ENCODE results near the gene GNAO1.

Gene GNAO1

DNA sequence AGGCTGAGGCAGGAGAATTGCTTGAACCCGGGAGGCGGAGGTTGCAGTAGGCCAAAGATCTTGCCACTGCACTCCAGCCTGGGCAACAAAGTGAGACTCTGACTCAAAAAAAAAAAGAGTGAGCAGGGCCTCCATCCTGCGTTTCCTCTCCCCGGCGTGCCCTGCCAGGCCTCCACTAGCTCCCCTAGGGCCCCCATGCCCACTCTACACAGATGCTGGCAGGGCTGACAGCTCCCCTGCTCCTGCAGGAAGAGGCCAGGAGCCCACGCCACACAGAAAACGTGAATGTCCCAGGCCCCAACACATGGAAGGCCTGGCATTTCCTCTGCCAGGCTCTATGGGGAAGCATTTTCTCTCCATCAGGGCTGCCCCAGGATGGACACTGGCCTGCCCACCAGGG, 124.7 kb downstream of the GNAO1 start:
- Histone ChIP-seq H3K27me3 (ENCODE audit: control insufficient read depth in 1 of 2, insufficient read depth in 2 of 2, low read length in 2 of 2) (no peaks in the 10 kb centered on the region), H3K4me3 (ENCODE audit: low read depth in 1 of 2, low read length in 2 of 2) (no peak overlapping the region), H3K36me3 (ENCODE audit: control insufficient read depth in 1 of 2, insufficient read depth in 2 of 2, low read length in 2 of 2) (no peaks in the 10 kb centered on the region), H3K9me3 (ENCODE audit: control insufficient read depth in 1 of 2, low read length in 2 of 2) (no peaks in the 10 kb centered on the region), H3K27ac (ENCODE audit: low read depth, low read length) (no peak overlapping the region), H3K9ac (ENCODE audit: low read depth in 1 of 2, low read length in 2 of 2) (no peak overlapping the region), H3K4me1 (ENCODE audit: control insufficient read depth in 1 of 2, insufficient read depth in 2 of 2, low read length in 2 of 2) (no peaks in the 10 kb centered on the region)

DNA sequence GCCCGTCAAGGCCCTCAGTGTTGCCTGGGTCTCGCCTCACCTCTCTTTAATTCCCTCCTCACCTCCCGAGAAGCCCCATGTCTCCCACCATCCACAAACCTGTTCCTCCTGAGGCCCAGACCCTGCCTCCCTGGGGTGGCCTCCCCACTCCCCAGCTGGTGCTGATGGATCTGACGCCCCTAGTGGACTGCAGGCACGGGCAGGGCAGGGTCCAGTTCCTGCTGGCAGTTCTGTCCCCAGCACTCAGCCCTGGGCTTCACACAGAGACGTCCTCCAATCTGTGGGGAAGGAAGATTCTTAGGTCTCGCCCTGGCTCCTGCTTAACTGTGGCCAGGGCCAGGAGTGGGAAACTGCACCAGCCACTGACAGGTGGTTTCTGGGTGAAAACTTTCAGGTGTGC, 125.3 kb downstream of the GNAO1 start:
- H3K36me3 ChIP-seq (ENCODE audit: control insufficient read depth in 1 of 2, insufficient read depth in 2 of 2, low read length in 2 of 2) = no peaks in the 10 kb centered on the region
- no peaks in the 10 kb centered on the region for H3K27me3 ChIP-seq (ENCODE audit: control insufficient read depth in 1 of 2, insufficient read depth in 2 of 2, low read length in 2 of 2)
- no peak overlapping the region for H3K4me3 ChIP-seq (ENCODE audit: low read depth in 1 of 2, low read length in 2 of 2)
- H3K4me1 ChIP-seq (ENCODE audit: control insufficient read depth in 1 of 2, insufficient read depth in 2 of 2, low read length in 2 of 2) = no peaks in the 10 kb centered on the region
- no peaks in the 10 kb centered on the region for H3K9me3 ChIP-seq (ENCODE audit: control insufficient read depth in 1 of 2, low read length in 2 of 2)
- H3K9ac ChIP-seq (ENCODE audit: low read depth in 1 of 2, low read length in 2 of 2) = no peak overlapping the region
- no peak overlapping the region for H3K27ac ChIP-seq (ENCODE audit: low read depth, low read length)

DNA sequence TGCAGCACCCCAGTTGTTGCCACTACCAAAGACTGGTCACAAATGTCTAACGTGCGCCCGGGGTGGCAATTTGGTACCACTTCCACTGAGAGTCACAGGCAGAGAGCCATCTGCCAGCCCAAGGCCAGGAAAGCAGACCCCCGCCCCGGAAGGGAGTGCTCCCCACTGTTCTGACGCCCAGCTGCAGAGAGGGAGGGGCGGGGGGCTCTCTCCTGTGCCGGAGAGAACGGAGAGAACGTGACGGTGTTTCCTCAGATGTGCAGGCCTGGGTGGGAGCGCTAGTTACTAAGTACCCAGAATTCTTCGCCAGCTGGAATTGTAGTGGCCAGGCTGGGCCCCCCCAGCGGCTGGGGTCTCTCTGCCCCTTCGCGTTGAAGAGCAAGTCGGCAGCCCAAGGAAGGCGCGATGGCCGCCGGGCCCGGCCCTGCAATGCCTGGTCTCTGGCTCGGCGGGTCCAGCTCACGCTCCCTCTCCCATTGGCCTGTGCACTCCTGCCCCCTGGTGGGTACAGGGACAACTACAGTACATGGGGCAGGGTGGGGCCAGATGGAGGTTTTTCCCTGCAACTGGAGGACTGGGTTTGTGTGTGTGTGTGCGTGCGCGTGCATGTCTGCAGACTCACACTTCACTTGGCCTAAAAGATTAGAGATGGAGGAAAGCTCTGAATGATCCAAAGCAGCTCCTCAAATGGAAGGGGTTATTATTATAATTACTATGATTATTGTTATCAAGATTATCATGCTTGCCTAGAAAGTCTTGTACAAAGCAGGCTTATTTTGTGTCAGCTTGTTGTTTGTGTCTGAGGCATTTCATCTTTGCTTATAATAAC, 126.9 kb downstream of the GNAO1 start:
- H3K4me3 ChIP-seq (ENCODE audit: low read depth in 1 of 2, low read length in 2 of 2) = peak overlapping the region in 1 of 2 donors; percentile 28
- no peaks in the 10 kb centered on the region for H3K9me3 ChIP-seq (ENCODE audit: control insufficient read depth in 1 of 2, low read length in 2 of 2)
- H3K27me3 ChIP-seq (ENCODE audit: control insufficient read depth in 1 of 2, insufficient read depth in 2 of 2, low read length in 2 of 2) = no peaks in the 10 kb centered on the region
- H3K36me3 ChIP-seq (ENCODE audit: control insufficient read depth in 1 of 2, insufficient read depth in 2 of 2, low read length in 2 of 2) = no peaks in the 10 kb centered on the region
- no peaks in the 10 kb centered on the region for H3K4me1 ChIP-seq (ENCODE audit: control insufficient read depth in 1 of 2, insufficient read depth in 2 of 2, low read length in 2 of 2)
- H3K27ac ChIP-seq (ENCODE audit: low read depth, low read length) = no peak overlapping the region
- H3K9ac ChIP-seq (ENCODE audit: low read depth in 1 of 2, low read length in 2 of 2) = no peak overlapping the region

DNA sequence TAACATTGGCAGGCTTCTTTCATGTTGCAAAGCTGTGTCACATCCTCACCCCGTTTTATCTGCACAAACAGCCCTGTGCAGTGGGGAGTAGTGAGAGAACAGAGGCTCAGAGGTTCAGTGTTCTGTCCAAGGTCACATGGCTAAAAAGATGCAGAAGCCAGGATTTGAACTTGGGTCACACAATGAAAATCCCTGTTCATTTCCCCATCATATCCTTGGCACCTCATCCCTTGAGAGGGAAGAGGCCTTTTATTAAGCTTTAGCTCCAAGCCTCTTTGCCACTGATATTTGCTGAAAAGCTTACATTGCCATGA, 127.5 kb downstream of the GNAO1 start:
- H3K27me3 ChIP-seq (ENCODE audit: control insufficient read depth in 1 of 2, insufficient read depth in 2 of 2, low read length in 2 of 2) = no peaks in the 10 kb centered on the region
- no peaks in the 10 kb centered on the region for H3K9me3 ChIP-seq (ENCODE audit: control insufficient read depth in 1 of 2, low read length in 2 of 2)
- no peak overlapping the region for H3K9ac ChIP-seq (ENCODE audit: low read depth in 1 of 2, low read length in 2 of 2)
- H3K4me3 ChIP-seq (ENCODE audit: low read depth in 1 of 2, low read length in 2 of 2) = no peak overlapping the region
- H3K36me3 ChIP-seq (ENCODE audit: control insufficient read depth in 1 of 2, insufficient read depth in 2 of 2, low read length in 2 of 2) = no peaks in the 10 kb centered on the region
- no peaks in the 10 kb centered on the region for H3K4me1 ChIP-seq (ENCODE audit: control insufficient read depth in 1 of 2, insufficient read depth in 2 of 2, low read length in 2 of 2)
- H3K27ac ChIP-seq (ENCODE audit: low read depth, low read length) = no peak overlapping the region

- H3K9ac ChIP-seq (ENCODE audit: low read depth in 1 of 2, low read length in 2 of 2) = no peak overlapping the region
- H3K4me1 ChIP-seq (ENCODE audit: control insufficient read depth in 1 of 2, insufficient read depth in 2 of 2, low read length in 2 of 2) = no peaks in the 10 kb centered on the region
These were observed 128.1 kb downstream of the GNAO1 start for GRCh38 chr16:56319376-56319775.

GRCh38 chr16:56320056-56320455, 128.8 kb downstream of the GNAO1 start:
- H3K27ac ChIP-seq (ENCODE audit: low read depth, low read length) = no peak overlapping the region
- no peaks in the 10 kb centered on the region for H3K27me3 ChIP-seq (ENCODE audit: control insufficient read depth in 1 of 2, insufficient read depth in 2 of 2, low read length in 2 of 2)
- no peak overlapping the region for H3K9ac ChIP-seq (ENCODE audit: low read depth in 1 of 2, low read length in 2 of 2)

More at GRCh38 chr16:56319376-56319775, 128.1 kb downstream of the GNAO1 start:
- H3K9me3 ChIP-seq (ENCODE audit: control insufficient read depth in 1 of 2, low read length in 2 of 2) = no peaks in the 10 kb centered on the region
- H3K27ac ChIP-seq (ENCODE audit: low read depth, low read length) = no peak overlapping the region
- no peak overlapping the region for H3K4me3 ChIP-seq (ENCODE audit: low read depth in 1 of 2, low read length in 2 of 2)
- H3K27me3 ChIP-seq (ENCODE audit: control insufficient read depth in 1 of 2, insufficient read depth in 2 of 2, low read length in 2 of 2) = no peaks in the 10 kb centered on the region
- no peaks in the 10 kb centered on the region for H3K36me3 ChIP-seq (ENCODE audit: control insufficient read depth in 1 of 2, insufficient read depth in 2 of 2, low read length in 2 of 2)

DNA sequence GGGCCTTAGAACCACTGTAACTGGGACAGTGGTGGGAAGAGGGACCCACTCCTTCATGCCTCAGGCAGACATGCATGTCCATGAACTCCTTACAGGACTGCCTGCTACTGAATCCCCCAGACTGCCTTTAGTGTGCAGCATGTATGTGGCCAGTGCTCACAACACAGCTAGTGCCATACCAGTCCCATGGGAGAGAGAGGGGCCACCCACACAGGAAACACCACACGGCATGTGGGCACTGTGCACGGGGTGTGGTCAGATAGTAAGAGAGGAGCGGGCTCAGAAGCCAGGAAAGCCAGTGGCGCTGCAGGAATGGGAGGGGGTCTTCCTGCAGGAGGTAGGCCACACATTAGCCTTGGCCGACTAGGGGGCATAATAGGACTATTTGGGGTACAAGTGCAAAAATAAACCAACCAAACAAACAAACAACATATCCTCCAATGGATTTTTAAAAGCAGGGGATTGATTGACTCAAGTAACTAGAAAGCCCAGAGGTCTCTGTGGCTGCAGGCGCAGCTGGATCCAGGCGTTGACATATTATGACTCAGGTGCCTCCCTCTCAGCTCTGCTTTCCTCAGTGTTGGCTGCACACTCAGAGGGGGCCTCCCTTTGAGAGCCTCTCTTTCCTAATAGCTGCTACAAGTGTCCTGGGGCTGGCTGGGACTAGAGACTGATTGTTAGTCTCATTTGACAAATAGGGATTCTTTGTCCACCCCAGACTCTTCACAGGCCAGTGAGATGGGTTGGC, 129.7 kb downstream of the GNAO1 start:
- H3K27me3 ChIP-seq (ENCODE audit: control insufficient read depth in 1 of 2, insufficient read depth in 2 of 2, low read length in 2 of 2) = no peaks in the 10 kb centered on the region
- H3K36me3 ChIP-seq (ENCODE audit: control insufficient read depth in 1 of 2, insufficient read depth in 2 of 2, low read length in 2 of 2) = no peaks in the 10 kb centered on the region
- H3K4me3 ChIP-seq (ENCODE audit: low read depth in 1 of 2, low read length in 2 of 2) = no peak overlapping the region
- H3K9ac ChIP-seq (ENCODE audit: low read depth in 1 of 2, low read length in 2 of 2) = no peak overlapping the region
- H3K9me3 ChIP-seq (ENCODE audit: control insufficient read depth in 1 of 2, low read length in 2 of 2) = no peaks in the 10 kb centered on the region
- H3K4me1 ChIP-seq (ENCODE audit: control insufficient read depth in 1 of 2, insufficient read depth in 2 of 2, low read length in 2 of 2) = no peaks in the 10 kb centered on the region
- H3K27ac ChIP-seq (ENCODE audit: low read depth, low read length) = no peak overlapping the region

More at GRCh38 chr16:56320056-56320455, 128.8 kb downstream of the GNAO1 start:
- H3K4me1 ChIP-seq (ENCODE audit: control insufficient read depth in 1 of 2, insufficient read depth in 2 of 2, low read length in 2 of 2) = no peaks in the 10 kb centered on the region
- no peaks in the 10 kb centered on the region for H3K9me3 ChIP-seq (ENCODE audit: control insufficient read depth in 1 of 2, low read length in 2 of 2)
- H3K36me3 ChIP-seq (ENCODE audit: control insufficient read depth in 1 of 2, insufficient read depth in 2 of 2, low read length in 2 of 2) = no peaks in the 10 kb centered on the region
- H3K4me3 ChIP-seq (ENCODE audit: low read depth in 1 of 2, low read length in 2 of 2) = no peak overlapping the region

GRCh38 chr16:56321571-56321970, 130.3 kb downstream of the GNAO1 start:
- Histone ChIP-seq H3K4me3 (ENCODE audit: low read depth in 1 of 2, low read length in 2 of 2) (no peak overlapping the region), H3K9ac (ENCODE audit: low read depth in 1 of 2, low read length in 2 of 2) (no peak overlapping the region), H3K27me3 (ENCODE audit: control insufficient read depth in 1 of 2, insufficient read depth in 2 of 2, low read length in 2 of 2) (no peaks in the 10 kb centered on the region), H3K9me3 (ENCODE audit: control insufficient read depth in 1 of 2, low read length in 2 of 2) (no peaks in the 10 kb centered on the region), H3K36me3 (ENCODE audit: control insufficient read depth in 1 of 2, insufficient read depth in 2 of 2, low read length in 2 of 2) (no peaks in the 10 kb centered on the region), H3K4me1 (ENCODE audit: control insufficient read depth in 1 of 2, insufficient read depth in 2 of 2, low read length in 2 of 2) (no peaks in the 10 kb centered on the region), H3K27ac (ENCODE audit: low read depth, low read length) (no peak overlapping the region)

- no peak overlapping the region for H3K4me3 ChIP-seq (ENCODE audit: low read depth in 1 of 2, low read length in 2 of 2)
- no peaks in the 10 kb centered on the region for H3K36me3 ChIP-seq (ENCODE audit: control insufficient read depth in 1 of 2, insufficient read depth in 2 of 2, low read length in 2 of 2)
- no peaks in the 10 kb centered on the region for H3K4me1 ChIP-seq (ENCODE audit: control insufficient read depth in 1 of 2, insufficient read depth in 2 of 2, low read length in 2 of 2)
- no peaks in the 10 kb centered on the region for H3K9me3 ChIP-seq (ENCODE audit: control insufficient read depth in 1 of 2, low read length in 2 of 2)
- no peaks in the 10 kb centered on the region for H3K27me3 ChIP-seq (ENCODE audit: control insufficient read depth in 1 of 2, insufficient read depth in 2 of 2, low read length in 2 of 2)
- H3K9ac ChIP-seq (ENCODE audit: low read depth in 1 of 2, low read length in 2 of 2) = no peak overlapping the region
- H3K27ac ChIP-seq (ENCODE audit: low read depth, low read length) = no peak overlapping the region
These were observed 133.1 kb downstream of the GNAO1 start for GRCh38 chr16:56324406-56324805.

DNA sequence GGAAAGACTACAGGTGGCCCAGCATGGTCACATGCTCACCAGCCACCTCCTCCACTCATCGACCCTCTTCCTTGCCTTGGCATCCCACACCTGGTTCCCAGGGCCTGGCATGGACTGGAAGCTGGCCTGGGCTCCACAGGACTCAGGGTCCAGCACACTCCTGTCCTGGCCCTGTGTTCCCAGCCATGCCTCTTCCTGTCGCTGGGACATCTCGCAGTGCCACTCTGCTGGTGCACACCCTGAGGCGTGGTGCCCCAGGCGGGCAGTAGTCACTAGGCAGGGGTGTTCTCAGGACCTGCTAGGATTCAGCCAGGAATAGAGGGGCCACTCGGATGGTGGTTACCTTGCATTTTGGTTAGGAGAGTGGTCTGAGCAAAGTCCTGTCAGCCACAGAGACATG, 134.7 kb downstream of the GNAO1 start:
- no peaks in the 10 kb centered on the region for H3K9me3 ChIP-seq (ENCODE audit: control insufficient read depth in 1 of 2, low read length in 2 of 2)
- H3K27me3 ChIP-seq (ENCODE audit: control insufficient read depth in 1 of 2, insufficient read depth in 2 of 2, low read length in 2 of 2) = no peaks in the 10 kb centered on the region
- no peak overlapping the region for H3K4me3 ChIP-seq (ENCODE audit: low read depth in 1 of 2, low read length in 2 of 2)
- H3K9ac ChIP-seq (ENCODE audit: low read depth in 1 of 2, low read length in 2 of 2) = no peak overlapping the region
- no peak overlapping the region for H3K27ac ChIP-seq (ENCODE audit: low read depth, low read length)
- no peaks in the 10 kb centered on the region for H3K4me1 ChIP-seq (ENCODE audit: control insufficient read depth in 1 of 2, insufficient read depth in 2 of 2, low read length in 2 of 2)
- no peaks in the 10 kb centered on the region for H3K36me3 ChIP-seq (ENCODE audit: control insufficient read depth in 1 of 2, insufficient read depth in 2 of 2, low read length in 2 of 2)

Measured in duodenal mucosa (tissue), 2 donors.